Measurements from ENCODE around the gene KIF16B.

The KIF16B gene

DNA sequence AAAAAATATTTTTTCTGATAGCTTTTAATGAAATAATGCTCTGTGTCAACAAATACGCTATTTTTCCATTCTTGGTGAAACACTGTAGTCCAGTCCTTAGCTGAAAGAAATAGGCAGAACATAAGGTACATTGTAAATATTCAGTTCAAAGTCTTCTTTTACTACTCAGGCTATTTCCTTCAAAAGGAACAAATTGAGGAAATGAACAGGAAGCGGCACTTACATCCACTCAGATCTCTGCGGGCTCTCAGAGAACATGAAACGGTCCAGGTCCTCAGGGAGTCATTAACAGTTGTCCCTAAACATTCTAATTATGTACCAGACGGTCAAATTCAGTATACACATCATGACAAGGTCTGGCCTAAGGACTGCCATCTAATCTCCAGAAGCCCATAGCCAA, 212.6 kb downstream of the KIF16B start:
- no peak for DNase-seq (ENCODE audit: low read depth in 2 of 2)

DNA sequence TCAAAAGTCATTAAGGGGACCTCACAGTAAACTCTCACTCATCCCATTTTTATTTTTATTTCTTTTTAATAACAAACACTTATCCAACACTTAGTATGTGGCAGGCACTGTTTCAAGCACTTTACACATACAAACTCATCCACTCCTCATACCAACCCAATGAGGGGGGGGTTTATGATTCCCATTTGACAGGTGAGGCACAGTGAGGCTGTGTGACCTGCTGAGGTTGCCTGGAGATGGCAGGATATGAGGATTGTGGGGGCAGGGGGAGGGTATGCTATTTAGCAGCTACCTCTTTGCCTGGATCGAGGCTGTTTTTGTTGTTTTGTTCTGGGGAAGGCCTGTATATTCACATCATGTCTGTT, 219.8 kb downstream of the KIF16B start:
- DNase-seq (ENCODE audit: low read depth in 2 of 2) = no peak

DNA sequence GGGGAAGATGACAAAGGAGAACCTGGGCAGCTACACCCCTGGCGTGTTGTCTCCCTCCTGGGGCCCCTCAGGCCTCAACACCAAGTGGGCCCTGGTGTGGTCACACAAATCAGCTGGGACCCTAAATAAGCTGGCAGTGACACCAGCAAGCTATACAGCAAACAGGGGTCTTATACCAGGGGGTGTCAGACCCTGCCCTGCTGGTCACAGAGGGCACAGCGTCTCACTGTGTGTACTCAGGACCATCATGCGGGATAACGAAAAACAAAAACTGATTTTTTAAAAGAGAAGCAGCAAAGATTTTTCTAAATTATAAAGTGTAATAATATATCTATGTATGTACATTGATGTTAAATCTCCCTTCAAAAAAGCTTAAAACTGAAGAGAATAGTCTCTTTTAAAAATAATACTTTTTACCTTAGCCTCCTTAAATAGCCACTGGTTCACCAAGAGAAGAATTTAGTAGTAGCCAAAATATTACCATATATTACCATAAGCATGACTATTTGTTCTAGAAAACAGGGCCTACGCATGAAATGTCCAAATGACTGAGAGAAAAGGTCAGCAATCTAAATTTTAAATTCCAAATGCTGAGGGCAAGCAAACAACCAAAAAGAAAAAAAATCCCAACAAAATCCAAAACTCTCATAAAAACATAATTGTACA, 220.4 kb downstream of the KIF16B start:
- no peak for DNase-seq (ENCODE audit: low read depth in 2 of 2)

DNA sequence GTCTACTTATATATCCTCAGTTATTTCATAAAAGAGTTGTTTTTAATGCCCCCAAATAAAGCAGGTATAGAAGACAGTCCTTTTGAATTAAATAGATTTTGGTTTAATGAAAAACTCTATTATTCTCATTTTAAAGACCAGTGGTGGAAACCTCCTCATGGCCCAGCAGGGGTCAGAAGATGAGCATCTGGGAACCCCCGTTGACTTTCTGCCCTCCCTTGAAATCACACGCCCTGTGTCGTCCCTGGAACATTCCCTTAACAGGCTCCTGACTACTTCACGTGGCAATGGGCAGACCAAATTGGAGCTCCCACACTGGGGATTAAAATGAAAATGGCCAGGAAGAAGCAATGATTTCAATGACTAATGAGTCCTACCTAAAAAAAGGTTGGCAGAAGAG, 220.9 kb downstream of the KIF16B start:
- no peak for DNase-seq (ENCODE audit: low read depth in 2 of 2)

DNA sequence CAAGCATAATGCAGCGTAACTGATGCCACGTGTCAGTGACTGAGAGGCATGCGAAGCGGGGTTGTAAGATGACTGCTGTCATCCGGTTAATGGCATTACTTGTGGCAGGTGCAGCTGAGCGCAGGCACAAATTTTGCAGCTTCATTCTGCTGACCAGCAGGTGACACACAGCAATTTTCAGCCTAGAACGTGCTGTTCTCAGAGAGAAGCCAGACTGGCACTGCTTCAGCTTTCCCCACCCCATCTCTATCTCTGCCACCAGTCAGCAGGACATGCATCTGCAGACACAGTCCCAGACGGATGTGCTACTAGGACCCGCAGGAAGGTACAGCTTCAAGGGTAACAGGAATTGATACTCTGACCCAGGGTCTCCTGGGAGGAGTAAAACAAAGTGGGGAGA, 221.8 kb downstream of the KIF16B start:
- DNase-seq (ENCODE audit: low read depth in 2 of 2) = no peak

DNA sequence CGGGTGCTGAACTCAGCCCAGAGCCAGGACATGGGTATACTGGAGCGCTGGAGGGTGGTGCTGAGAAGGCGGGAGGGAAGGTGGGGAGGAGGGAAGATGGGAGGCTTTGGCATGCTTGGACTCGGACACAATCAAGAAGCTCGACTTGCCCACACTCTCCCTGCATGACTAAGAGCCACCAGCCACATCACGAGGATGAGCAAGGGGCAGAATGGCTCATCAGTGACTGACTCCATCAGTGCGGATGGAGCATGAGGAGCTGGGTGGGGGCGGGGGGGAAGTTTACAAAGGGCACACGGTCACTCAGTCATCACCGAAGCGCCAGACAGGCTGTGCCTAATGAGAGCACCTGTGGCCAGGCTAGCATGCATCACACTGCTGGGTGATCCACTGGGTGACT, 222.8 kb downstream of the KIF16B start:
- DNase-seq (ENCODE audit: low read depth in 2 of 2) = no peak

DNA sequence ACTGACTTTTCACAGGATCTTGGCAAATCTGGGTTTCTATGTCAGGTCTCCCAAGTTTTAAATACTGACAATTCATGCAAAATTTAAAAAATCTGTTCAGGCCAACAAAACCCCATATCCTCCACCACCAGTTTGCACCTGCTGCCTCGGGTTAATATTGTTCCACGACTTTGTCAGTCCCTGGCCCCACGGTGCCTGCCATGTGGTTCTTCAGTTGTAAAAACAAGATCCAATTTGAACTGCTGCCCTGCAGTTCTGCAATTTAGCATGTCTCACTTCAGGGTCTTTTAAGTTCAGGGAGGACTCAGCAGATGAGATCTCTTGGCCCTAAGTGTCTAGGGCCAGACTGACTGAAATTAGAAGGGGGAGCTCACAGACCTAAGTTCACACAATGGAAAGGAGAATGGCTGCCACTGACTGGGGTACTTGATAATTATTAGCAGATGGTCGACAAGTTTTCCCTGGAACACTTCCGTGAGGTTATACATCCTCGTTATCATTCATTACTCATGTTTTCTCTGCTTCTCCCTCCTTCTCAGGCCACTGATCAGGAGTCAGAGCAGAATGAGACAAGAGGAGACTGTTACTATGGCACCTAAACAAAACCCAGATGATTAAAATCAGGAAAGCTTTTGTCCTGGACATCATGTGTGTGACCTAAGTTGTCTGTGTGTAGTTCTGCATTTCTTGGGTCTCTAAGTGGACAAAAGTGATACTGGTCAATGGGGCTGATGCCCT, 223.6 kb downstream of the KIF16B start:
- no peak for DNase-seq (ENCODE audit: low read depth in 2 of 2)

DNA sequence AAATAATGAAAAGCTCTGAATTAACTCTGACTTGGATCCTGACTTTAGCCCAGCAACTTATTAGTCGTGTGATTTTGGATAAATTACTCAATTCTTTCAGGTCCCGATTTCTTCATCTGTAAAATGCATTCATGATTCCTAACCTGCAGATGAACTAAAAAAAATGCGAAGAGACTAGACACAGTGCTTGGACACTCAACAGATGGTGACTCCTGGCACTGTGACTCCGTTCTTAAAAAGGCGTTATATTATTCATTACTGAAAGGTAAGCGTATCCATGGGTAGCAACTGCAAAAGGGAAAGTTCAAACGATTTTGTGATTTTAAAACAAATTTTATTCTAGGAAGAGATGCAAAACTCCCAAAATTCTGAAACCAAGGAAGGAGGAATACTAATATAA, 226.3 kb downstream of the KIF16B start:
- no peak for DNase-seq (ENCODE audit: low read depth in 2 of 2)

DNA sequence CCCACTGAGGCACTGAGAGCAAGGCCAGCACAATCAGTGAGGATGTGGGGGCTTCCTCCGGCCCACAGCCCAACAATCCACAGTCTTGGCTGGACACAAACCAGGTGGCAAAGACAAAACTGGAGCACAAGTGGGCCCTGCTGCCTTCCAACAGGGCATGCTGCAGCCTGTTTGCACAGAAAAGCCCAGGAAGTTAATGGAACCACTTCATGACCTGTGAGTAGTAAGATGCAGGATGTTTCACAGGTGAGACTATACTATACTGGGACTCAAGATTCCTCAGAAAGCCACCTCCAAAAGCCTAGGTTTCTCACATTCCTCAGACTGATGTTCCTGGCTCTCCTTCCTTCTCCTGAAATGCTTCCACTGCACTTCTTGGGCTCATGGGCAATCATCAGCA, 235.5 kb downstream of the KIF16B start:
- no peak for DNase-seq (ENCODE audit: low read depth in 2 of 2)

DNA sequence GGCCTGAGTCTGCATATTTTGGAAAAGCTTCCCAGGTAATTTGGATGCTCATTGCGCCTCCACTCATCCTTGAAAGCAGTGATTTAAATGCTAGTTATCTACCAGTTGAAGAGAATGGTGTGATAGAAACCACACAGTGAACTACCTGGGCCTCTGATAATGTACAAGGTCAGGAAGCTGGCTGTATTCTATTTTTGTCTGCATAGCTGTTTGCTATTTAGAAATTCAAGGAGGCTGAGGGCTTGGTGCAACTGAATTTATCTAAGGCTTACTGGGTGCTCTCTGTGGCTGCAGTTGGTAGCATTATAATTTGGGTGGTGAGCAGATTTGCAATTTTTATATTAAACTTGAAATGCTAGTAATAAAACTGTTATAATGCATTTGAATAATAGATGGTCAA, 245.6 kb downstream of the KIF16B start:
- no peak for DNase-seq (ENCODE audit: low read depth in 2 of 2)

DNA sequence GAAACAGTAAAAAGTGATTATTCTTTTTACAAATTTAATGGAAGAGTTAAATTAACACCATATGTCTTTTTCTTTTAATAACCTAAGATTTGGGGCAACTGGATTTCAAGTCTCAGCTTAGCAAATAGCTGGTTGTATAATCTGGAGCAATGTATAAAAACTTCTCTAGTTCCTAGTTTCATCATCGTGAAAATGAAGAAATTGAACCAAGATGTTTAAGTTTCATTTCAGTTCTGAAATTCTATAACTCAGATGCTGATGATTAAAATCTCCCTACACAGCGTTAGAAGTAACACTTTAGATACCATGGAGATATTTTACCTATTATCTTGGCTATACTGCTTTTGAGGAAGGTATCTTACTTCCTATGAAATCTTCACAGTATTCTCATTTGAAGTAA, 252.0 kb downstream of the KIF16B start:
- no peak for DNase-seq (ENCODE audit: low read depth in 2 of 2)

DNA sequence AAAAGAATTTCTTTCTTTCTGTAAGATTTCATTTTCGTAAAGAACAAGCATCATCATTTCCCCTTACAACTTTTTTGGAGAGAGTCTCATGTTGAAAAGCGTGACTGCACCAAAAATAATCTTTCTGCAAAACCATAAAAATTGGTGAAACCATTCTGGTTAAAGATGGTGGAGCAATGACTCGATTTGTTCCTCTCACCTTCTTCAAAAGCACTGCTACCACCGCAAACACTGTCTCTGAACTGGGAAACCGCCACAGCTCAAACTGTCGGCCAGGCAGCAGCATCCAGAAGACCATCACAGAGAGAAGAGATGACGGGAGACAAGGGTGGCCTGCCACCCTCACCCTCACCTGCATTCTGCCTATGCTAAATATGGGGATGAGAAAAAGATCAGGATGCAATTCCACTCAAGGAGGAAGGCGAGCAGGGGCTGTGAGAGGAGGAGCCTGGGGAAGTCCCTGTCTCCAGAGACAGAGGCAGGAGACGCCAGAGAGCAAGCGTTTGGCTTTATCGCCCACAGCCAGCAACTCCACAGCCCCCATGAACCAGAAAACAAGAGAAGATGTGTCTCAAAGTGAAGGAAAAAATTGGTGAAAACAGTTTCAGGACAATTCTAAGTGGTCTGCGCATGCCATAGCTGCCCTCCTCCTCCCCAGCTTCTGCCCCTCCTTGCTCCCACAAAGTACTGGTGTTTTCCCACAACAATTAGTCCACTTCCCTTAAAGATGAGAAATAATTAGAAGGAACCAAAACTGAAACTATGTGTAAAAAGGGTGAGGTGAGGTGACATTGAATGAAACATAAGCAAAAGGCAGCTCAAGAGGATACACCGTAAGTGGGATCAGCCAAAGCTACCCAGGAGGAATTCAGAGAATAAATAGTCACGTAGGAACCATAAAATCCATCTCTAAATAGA, 255.5 kb downstream of the KIF16B start:
- no peak for DNase-seq (ENCODE audit: low read depth in 2 of 2)

DNA sequence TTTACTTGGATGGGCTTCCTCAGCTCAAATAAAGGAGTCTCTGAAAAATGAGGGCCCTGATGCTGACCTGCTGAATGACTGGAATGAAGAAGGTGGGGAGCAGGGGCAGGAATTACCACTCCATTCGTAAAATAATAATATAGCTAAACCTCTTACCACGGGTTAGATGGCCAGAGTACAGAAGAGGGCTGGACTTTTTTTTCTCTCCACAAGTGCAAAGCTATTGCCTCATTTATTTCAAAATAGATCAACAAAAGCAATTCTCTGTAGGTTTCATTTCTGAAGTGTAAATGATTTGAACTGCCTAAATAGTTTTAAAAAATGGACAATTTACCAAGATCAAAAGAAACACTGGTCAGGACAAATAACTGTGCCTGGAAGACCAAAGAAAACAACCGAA, 256.7 kb downstream of the KIF16B start:
- DNase-seq (ENCODE audit: low read depth in 2 of 2) = no peak

DNA sequence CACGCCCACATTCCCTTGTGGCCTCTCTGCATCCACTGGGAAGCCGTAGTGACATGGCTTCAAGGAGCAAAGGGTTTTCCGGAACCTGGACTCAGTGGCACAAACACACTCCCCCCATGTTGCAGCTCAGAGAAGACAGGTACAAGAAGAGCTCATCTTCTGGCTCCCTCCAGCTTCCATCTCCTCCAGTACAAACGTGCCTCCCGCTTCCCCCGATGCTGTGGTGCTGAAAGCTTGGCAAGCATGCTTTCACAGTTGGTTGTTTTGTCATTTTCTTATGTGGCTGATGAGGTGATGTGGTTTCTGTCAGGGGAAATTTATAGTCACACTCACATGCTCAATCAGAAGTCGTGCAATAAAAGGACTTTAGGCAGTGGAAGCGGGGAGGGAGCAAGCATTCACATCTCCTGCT, 258.5 kb downstream of the KIF16B start:
- no peak for DNase-seq (ENCODE audit: low read depth in 2 of 2)

DNA sequence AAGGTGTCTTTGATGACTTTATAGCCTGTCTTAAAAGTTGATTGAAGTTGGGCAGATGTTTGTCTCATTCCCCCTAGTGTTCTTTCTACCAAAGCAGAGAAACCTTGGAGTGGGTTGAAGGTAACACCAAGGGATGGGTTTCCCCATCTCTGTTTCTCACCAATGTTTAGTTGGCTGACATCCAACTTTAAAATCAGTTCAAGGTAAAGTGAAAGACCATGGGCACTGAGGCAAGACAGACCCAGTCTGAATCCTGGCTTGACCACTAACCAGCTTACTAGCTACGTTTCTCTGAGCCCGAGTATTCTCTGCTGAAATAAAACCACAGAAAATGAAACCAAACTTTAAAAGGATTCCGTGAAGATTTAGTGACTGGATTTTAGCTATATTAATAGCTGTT, 258.9 kb downstream of the KIF16B start:
- DNase-seq (ENCODE audit: low read depth in 2 of 2) = no peak

DNA sequence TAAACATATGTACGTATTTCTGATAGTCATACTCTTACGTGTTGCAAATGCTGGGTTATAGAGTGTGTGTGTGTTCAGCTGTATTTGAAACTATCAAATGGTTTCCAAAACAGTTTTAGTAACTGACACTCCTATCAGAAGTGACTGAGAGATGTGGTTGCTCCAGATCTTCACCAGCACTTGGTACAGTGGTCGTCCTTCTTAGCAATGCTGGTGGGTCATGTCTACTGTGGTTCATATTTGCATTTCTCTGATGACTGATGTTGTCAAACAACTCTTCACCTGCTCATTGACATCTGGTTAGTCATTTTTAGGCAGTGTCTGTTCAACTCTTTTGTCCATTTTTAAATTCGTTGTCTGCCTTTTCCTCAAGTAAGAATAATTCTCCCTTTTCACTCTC, 259.3 kb downstream of the KIF16B start:
- no peak for DNase-seq (ENCODE audit: low read depth in 2 of 2)

DNA sequence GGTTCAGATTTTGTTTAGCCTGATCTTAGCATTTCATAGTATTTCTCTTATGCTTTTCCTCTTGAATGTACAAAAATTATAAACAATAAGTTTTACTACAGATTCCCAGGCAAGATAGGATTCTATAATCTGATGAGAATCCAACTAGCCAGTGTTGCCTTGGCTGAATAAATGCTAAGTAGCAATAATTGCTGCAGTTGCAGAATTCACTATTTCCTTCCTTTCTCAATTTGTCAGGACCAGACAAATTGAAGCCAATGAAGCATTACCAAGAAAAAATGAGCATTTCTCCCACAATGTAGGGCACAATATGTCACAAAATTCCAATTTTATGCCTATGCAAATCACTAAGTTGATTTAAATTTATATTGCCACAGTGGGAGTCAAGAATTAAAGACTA, 260.2 kb downstream of the KIF16B start:
- no peak for DNase-seq (ENCODE audit: low read depth in 2 of 2)

DNA sequence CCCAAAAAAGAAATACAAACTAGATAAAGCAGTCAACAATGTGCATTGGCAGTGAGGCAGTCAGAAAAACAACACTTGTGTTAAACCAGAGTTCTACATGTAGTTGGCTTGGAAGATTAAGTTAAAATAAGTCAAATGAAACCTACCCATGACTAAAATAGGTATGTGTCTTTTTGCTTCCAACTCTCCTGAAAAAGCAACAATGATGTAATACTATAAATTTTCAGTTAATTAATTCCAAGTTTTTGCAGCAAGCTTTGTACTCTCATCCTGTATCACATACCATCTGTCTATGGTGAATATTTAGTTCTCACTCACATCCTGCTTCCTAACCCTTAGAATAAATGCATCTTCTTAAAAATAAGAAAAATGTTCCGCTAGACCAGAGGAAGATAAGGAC, 261.5 kb downstream of the KIF16B start:
- DNase-seq (ENCODE audit: low read depth in 2 of 2) = no peak

DNA sequence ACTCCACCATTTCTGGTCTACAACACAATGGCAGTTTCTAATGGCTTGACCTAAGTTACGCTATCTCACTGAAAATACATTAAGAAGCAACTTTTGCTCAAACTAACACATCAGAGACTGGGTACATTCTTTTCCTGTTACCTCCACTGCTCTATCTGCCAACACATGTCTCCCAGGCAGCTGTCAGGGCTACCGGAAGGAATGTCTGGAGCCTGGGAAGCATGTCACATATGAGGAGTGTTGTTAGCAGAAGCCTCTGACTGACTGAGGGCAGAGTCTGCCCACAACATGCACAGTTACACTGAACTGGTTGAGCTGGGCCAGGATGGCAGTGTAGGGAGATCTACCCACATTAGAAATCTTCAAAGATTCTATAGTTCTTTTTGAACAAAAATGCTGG, 264.5 kb downstream of the KIF16B start:
- no peak for DNase-seq (ENCODE audit: low read depth in 2 of 2)

DNA sequence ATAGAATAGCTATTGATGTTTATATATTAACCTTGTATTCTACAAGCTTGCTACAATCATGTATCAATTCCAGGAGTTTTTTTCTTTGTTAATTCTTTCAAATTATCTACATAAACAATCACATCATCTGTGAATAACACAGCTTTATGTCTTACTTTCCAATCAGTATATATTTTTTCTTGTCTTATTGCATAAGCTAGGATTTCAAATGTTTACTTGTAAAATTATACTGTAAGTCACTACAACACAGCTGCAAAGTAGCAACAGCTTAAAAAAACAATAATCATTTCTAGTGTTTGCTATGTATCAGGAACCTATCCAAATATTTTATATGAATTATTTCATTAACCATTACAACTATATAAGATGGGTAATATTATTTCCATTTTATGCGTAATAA, 270.4 kb downstream of the KIF16B start:
- DNase-seq (ENCODE audit: low read depth in 2 of 2) = no peak

DNA sequence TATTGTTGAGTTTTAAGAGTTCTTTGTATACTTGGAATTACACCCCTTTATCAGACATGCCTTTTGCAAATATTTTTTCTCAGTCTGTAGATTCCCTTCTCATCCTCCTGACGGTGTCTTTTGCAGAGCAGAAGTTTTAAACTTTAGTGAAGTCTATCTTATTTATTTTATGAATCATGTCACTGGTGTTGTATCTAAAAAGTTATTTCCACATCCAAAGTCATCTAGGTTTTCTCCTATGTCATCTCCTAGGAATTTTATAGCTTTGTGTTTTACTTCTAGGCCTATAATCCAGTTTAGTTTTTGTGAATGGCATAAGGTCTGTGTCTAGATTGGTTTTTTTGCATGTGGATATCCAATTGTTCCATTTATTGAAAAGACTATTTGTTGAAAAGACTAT, 271.3 kb downstream of the KIF16B start:
- DNase-seq (ENCODE audit: low read depth in 2 of 2) = no peak

DNA sequence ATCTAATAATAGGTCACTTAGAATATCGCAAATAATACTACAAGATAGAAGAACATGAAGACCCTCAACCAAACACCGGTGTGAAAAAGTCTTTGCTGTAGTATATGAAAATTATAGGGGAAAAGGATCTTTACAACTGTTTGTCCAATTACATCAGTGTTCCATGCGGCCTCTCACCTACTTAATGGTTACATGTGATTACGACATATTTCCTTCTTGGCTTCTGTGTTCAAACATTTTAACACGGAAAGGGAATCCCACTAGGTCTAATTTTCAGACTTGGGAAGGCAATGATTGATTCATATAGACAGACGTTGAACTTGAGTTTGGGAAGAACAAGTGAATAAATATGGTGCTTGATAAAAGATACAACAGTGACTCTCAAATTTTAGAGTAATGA, 273.4 kb downstream of the KIF16B start:
- DNase-seq (ENCODE audit: low read depth in 2 of 2) = no peak

DNA sequence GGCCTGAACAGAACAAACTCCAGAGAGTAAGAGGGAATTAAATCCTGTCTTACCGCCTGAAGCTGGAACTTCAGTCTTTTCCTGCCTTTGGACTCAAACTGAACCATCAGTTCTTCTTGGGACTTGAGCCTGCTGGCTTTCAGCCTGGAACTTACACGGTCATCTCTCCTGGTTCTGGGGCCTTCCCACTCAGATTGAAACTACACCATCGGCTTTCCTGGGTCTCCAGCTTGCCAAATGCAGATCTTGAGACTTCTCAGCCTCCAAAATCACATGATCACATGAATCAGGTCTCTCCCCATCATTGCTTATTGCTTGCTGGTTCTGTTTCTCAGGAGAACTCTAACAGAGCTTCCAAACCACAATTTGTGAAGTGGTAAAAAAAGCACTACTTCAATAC, 276.3 kb downstream of the KIF16B start:
- no peak for DNase-seq (ENCODE audit: low read depth in 2 of 2)
